GM19468 (cell line): ENCODE results near the gene SLC35F3.
"Not testable (repeated sequence)": the region's sequence is repeated elsewhere in the genome, so short reads cannot be mapped to it uniquely, and the experiment has no call there.

Source experiments
- ATAC-seq: cut with Tn5 transposase; IDR thresholded peaks from one replicate; pipeline ENCODE4 v1.9.1; 2021; ENCODE audit warnings: mild to moderate bottlenecking, moderate library complexity, moderate number of reproducible peaks; ENCODE audit not compliant: unreplicated experiment; ENCODE audit errors: extremely low read depth

Gene SLC35F3

DNA sequence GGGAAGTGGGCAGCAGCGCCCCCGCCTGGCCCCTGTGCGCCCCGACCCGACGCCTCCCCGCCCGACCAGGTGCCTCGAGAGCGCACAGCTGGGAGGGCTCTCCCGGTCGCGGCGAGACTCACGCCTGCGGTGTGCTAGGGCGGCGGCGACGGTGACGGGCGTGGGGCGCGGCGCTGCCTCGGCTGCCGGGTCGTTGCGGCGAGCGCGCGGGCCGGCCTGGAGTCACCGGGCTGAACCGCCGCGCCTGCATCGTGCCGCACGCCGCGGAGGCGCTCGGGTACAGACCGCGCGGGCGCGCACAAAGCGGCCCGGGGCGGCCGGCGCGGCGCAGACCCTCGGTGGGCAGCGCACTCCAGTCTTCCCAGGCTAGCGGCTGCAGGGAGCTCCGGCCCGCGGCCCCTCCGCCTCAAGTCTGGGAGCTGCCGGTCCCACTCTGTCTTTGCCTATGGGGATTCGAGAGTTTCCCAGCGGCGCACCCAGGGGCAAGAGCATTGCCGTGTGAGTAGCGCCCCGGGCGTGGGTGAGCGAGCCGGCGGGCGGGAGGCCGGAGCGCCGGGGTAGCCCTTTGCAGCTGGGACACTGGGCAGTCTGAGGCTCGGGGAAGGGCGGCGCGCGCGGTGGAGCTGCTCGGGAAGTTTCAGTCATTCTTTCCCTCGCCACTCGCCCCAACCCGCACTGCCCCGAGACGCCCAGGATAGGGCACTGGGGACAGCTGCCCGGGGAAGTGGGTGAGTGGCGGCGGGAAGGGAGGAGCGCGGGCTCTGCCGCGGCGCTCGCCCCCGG is at the start of gene SLC35F3:
TSS of gene SLC35F3 (plus strand) at position 44 of the 783 bp plus-strand sequence.
- no peak for ATAC-seq

DNA sequence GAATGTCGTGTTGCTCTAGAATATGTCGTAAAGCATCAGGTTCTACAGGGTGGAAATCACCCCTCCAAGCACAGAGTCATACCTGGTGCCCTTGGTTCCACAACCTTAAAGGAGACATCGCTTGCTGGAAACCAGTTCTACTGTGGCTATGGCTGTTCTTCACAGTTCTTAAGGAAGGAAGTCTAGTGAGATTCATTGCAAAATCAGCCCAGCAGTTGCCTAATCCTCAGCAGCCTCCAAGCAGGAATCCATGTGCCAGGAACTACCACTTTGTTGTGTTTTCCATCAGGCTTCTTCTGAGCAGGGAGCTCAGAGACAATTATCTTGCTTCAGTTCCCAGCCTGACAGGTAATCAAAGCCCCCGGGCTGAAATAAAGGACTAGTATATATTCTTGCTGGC is 45.0 kb upstream of the SLC35F3 start:
- no peak for ATAC-seq

DNA sequence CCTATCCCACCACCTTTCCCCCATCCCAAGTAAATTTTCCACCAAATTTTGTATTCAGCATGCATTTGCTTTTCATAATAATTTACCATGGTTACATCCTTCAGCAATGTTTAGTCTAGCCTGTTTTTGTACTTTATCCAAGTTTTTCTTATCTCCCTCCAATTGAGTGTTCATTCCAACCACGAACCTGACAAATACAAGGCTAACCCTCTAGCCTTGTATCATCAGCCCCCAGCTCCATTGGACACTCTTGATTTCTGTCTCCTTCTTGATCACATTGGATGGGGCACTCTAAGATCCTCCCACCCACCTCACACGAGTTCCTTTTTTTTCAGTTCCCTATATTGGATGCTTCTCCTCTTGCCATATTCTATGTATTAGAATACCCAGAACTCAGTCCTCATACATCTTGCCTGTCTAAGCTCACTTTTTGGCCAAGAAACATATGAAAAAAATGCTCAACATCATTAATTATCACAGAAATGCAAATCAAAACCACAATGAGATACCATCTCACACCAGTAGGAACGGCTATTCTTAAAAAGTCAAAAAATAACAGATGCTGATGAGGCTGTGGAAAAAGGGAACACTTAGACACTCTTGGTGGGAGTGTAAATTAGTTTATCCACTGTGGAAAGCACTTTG is 40.5 kb upstream of the SLC35F3 start:
- ATAC-seq: no peak

DNA sequence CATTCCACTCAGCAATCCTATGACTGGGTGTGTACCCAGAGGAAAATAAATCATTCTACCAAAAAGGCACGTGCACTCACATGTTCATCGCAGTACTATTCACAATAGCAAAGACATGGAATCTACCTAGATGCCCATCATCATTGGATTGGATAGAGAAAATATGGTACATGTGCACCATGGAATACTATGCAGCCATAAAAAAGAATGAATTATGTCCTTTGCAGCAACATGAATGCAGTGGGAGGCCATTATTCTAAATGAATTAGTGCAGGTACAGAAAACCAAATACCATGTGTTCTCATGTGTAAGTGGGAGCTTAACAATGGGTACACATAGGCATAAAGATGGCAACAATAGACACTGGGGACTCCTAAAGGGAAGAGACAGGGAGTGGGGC is 39.9 kb upstream of the SLC35F3 start:
- no peak for ATAC-seq

DNA sequence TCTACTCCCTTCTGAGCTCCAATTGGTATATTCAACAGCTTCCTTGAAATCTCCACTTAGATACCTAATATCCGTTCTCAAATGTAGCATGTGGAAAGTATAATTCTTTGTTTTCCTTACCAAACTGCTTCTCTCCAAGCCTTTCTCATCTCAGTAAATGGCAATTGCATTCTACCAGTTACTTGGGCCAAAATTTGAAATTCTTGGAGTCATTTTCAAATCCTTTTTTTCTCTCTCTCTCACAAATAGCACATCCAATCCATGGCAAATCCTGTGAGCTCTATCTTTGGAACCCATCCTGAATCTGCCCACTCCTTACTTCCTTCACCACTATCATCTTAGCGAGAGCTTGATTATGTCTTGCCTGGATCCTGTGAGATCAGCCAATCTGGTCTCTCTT is 39.3 kb upstream of the SLC35F3 start:
- ATAC-seq: no peak

GRCh38 chr1:233865902-233866301 is 38.6 kb upstream of the SLC35F3 start:
- no peak for ATAC-seq

- ATAC-seq: no peak
These were observed 37.4 kb upstream of the SLC35F3 start for GRCh38 chr1:233867028-233867427.

GRCh38 chr1:233868461-233868860 is 36.0 kb upstream of the SLC35F3 start:
- no peak for ATAC-seq

DNA sequence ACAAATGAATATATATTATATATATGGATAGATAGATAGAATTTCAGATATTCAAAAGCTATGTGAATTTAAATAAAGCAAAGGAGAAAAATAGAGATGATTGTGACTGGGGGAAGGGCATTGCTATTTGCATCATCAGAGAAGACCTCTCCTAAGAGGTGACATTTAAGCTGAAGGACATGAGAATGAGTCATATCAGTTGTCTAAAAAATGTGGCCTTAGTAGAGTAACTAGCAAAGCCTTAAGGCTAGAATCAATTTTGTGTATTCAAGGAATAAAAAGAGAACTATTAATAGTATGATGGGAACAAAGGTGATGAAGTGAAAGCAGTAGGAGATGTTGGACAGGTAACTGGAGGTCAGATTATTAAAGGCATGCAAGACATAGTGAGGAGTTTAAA is 34.8 kb upstream of the SLC35F3 start:
- no peak for ATAC-seq

DNA sequence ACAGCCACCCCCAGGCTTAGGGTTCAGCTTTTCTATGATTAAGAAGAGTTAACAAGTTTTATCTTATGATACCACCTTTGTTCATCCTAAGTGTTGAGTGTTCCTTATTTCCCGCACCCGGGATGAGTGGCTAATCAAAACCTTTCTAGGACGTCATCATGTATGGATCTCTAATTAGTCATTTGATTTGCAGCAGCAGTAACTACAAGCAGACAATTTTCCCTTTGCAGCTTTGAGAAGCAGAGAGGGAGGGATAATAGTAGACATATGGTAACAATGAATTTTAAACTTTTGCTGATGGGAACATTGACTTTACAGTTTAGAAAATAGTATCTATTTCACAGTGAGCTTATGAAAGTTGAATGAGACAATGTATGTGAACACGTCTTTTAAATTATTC is 30.8 kb upstream of the SLC35F3 start:
- ATAC-seq: no peak

DNA sequence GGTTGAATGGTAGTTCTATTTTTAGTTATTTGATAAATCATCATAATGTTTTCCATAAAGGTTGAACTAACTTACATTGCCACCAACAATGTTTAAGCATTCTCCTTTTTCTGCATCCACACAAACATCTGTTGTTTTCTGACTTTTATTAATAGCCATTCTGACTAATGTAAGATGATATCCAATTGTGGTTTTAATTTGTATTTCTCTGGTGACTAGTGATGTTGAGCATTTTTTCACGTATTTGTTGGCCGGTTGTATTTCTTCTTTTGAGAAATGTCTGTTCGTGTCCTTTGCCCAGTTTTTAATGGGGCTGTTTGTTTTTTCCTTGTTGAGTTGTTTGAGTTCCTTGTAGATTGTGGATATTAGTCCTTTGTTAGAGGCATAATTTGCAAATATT is 24.6 kb upstream of the SLC35F3 start:
- ATAC-seq: no peak

GRCh38 chr1:233883671-233884070 is 20.8 kb upstream of the SLC35F3 start:
- no peak for ATAC-seq

- no peak for ATAC-seq
These were observed 19.9 kb upstream of the SLC35F3 start for GRCh38 chr1:233884461-233885151.

DNA sequence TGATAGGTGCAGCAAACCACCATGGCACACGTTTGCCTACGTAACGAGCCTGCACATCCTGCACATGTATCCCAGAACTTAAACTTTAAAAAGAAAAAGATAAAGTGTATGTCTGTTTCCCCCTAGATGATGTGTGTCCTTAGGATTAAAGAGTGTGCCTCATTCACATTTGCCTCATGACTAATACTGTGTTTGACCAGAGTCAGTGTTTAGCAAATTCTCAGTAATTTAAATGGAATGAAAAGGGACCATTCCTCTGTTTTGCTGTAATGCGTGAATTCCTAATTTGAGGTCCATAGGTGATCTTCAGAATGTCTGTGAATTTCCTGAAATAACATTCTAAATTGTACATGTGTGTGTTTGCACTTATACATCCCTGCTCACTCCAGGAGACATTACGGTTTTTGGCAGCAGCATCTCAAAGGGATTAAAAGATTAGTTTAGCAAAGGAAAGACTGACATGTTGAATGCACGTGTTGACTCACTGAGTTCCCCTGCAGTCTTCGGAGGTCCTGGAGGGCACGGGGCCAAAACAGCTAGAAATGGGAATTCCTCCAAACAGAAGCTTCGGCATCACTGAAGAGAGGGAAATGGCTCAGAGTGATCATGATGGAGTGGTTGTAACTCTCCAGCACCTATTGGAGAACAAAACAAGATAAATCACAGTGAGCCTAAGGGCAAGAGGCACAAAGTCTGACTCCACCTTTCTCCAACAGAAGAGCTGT is 19.1 kb upstream of the SLC35F3 start:
- ATAC-seq: no peak

DNA sequence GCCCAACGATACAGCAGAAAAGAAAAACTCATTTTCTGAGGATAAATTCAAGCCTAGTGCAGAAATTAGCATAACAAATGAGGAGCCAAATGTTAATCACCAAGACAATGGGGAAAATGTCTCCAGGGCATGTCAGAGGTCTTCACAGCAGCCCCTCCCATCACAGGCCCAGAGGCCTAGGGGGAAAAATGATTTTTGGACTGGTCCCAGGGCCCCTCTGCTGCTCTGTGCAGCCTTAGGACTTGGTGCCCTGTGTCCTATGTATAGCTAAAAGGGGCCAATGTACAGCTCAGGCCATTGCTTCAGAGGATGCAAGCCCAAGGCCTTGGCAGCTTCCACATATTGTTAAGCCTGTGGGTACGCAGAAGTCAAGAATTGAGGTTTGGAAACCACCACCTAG is 13.3 kb upstream of the SLC35F3 start:
- not testable (repeated sequence) for ATAC-seq

- ATAC-seq: peak; percentile 96
These were observed 6.9 kb upstream of the SLC35F3 start for GRCh38 chr1:233897325-233898162.

DNA sequence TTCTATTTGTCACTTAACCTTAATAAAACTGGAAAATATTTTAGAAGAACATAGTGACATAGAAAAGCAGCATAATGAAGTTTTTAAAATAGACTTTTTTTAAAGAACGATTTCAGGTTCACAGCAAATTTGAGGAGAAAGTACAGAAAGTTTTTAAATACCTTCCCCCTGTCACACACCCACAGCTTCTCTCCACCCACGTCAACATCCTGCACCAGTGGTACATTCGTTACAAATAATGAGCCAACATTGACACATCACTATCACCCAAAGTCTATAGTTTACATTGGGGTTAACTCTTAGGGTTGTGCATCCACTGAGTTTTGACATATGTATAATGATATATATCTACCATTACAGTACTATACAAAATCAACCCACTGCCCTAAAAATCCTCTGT is 3.0 kb upstream of the SLC35F3 start:
- ATAC-seq: no peak

DNA sequence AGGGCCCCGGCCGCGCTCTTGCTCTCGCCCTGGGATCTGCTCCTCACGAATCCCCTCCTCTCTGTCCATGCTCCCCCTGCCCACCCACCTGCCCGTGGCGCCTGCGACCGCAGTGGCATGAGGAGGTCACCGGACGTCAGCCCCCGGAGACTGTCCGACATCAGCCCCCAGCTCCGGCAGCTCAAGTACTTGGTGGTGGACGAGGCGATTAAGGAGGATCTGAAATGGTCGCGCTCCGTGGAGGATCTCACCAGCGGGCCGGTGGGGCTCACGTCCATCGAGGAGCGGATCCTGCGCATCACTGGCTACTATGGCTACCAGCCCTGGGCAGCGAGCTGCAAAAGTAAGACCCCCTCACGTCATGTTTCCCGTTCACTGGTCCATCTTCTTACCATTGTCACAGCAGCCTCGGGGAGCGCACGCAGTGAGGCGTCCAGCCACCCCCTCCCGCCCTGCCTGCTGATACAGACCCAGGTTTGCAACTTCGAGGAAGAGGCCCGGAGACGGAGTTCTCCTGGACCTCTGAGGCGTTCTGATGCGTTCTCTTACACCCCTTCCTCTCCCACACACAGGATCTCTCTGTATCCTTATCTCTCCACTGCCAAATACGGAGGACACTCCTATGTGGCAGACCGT is 1.1 kb downstream of the SLC35F3 start:
- ATAC-seq: no peak

DNA sequence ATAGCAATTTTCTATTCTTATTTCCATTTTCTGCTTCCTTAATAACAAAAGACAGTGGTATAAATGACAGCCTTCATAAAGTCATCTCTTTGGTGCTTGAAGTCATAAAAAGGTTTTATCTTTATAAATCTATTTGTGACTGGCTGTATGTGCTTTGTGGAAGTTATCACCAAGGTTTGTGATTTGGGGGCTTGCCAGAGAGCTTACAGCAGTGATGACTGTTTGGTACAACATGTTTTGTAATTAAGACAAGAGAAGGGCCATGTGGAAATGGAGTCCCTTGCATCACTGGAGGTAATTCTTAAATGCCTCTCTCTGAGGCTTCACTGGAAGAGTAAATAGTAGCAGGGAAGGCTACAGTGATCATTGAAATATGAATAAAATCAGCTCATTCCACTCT is 2.7 kb downstream of the SLC35F3 start:
- ATAC-seq: no peak
